IMR-90 (cell line): Measurements from ENCODE around the gene NTSR2. TPM values are rescaled to one million over a fixed set of nuclear protein-coding genes. Genes with fewer than 3 reads are reported as not detected.

Experiments
- ATAC-seq: fragments of 200-7000 bp; cut with Tn5 transposase; 2 replicates; pipeline ENCODE4 v1.9.1; 2020; ENCODE audit warnings: low read depth, mild to moderate bottlenecking, moderate library complexity
- BruUV-seq: library from RNA; stranded (reverse); fragments of 400-500 nt; replicated peaks from 2 replicates; lab custom pipeline; 2021; lab: Mats Ljungman, UMichigan
- CTCF ChIA-PET: fragments of 300-600 bp; formaldehyde crosslinking; extraction: SDS; loops from one replicate; lab custom pipeline; 2021; ENCODE audit warnings: antibody characterized with exemption; lab: Yijun Ruan, JAX
- POLR2A ChIA-PET: fragments of 300-600 bp; sonication (Branson Sonifier 250); formaldehyde crosslinking; loops from one replicate; lab custom pipeline; 2022; ENCODE audit warnings: antibody characterized with exemption; ENCODE audit not compliant: unreplicated experiment; lab: Charles Lee
- DNase-seq: peaks from one replicate; pipeline ENCODE4 v3.0.0; 2013
- H2AFZ ChIP-seq: replicated peaks from 2 replicates; pipeline ENCODE3; 2013; ENCODE audit warnings: low read length, mild to moderate bottlenecking; ENCODE audit not compliant: poor library complexity
- H2AK5ac ChIP-seq: 2 replicates; pipeline ENCODE4 v1.6.1; 2013; ENCODE audit warnings: low read depth, low read length, inconsistent platforms
- H2AK9ac ChIP-seq: replicated peaks from 2 replicates; pipeline ENCODE3; 2013; ENCODE audit warnings: mild to moderate bottlenecking, low read depth, low read length, moderate library complexity; ENCODE audit not compliant: poor library complexity
- H2BK120ac ChIP-seq: 2 replicates; pipeline ENCODE4 v1.6.1; 2013; ENCODE audit warnings: low read depth, low read length, inconsistent platforms
- H2BK15ac ChIP-seq: 3 replicates; pipeline ENCODE4 v1.6.1; 2013; ENCODE audit warnings: low read depth, low read length, inconsistent platforms
- H2BK20ac ChIP-seq: 2 replicates; pipeline ENCODE4 v1.6.1; 2013; ENCODE audit warnings: low read depth, mild to moderate bottlenecking, inconsistent platforms, low read length, moderate library complexity
- H2BK5ac ChIP-seq: 2 replicates; pipeline ENCODE4 v1.6.1; 2013; ENCODE audit warnings: mild to moderate bottlenecking, low read depth, low read length, inconsistent platforms; ENCODE audit not compliant: poor library complexity, severe bottlenecking
- H3K14ac ChIP-seq: replicated peaks from 2 replicates; pipeline ENCODE4 v1.6.1; 2013; ENCODE audit warnings: low read depth, low read length, inconsistent platforms
- H3K18ac ChIP-seq: 2 replicates; pipeline ENCODE4 v1.6.1; 2013; ENCODE audit warnings: low read depth, low read length, control low read depth
- H3K23ac ChIP-seq: 2 replicates; pipeline ENCODE4 v1.6.1; 2013; ENCODE audit warnings: low read depth, low read length, inconsistent platforms
- H3K27ac ChIP-seq: 2 replicates; pipeline ENCODE4 v1.5.1; 2013; ENCODE audit warnings: mild to moderate bottlenecking, control low read depth, low read length; ENCODE audit not compliant: insufficient read depth
- H3K27me3 ChIP-seq: 2 replicates; pipeline ENCODE4 v1.6.1; 2013; ENCODE audit warnings: low read length; ENCODE audit not compliant: control insufficient read depth, insufficient read depth
- H3K36me3 ChIP-seq: 2 replicates; pipeline ENCODE4 v1.6.1; 2013; ENCODE audit warnings: low read length, mixed read lengths; ENCODE audit not compliant: control insufficient read depth, insufficient read depth
- H3K4ac ChIP-seq: 2 replicates; pipeline ENCODE4 v1.6.1; 2013; ENCODE audit warnings: low read depth, low read length, inconsistent platforms
- H3K4me1 ChIP-seq: 2 replicates; pipeline ENCODE4 v1.6.1; 2013; ENCODE audit warnings: low read length, mixed read lengths; ENCODE audit not compliant: control insufficient read depth, insufficient read depth
- H3K4me2 ChIP-seq: 2 replicates; pipeline ENCODE4 v1.6.1; 2013; ENCODE audit warnings: low read depth, mild to moderate bottlenecking, control low read depth, low read length, moderate library complexity
- H3K4me3 ChIP-seq: 2 replicates; pipeline ENCODE4 v1.5.1; 2013; ENCODE audit warnings: low read depth, mild to moderate bottlenecking, control low read depth, low read length, moderate library complexity; ENCODE audit not compliant: insufficient read depth
- H3K56ac ChIP-seq: 2 replicates; pipeline ENCODE4 v1.6.1; 2013; ENCODE audit warnings: low read length, inconsistent platforms; ENCODE audit not compliant: insufficient read depth; ENCODE audit errors: extremely low read depth
- H3K79me1 ChIP-seq, 2 experiments: 2 replicates each; pipeline ENCODE4 v1.6.1; 2013; ENCODE audit warnings: low read length in 2 of 2, inconsistent platforms in 1 of 2, low read depth in 1 of 2
- H3K9ac ChIP-seq: 2 replicates; pipeline ENCODE4 v1.6.1; 2013; ENCODE audit warnings: low read depth, low read length, control low read depth
- H3K9me1 ChIP-seq: 2 replicates; pipeline ENCODE4 v1.6.1; 2013; ENCODE audit warnings: low read length, inconsistent platforms; ENCODE audit not compliant: insufficient read depth
- H3K9me3 ChIP-seq: 2 replicates; pipeline ENCODE4 v1.6.1; 2013; ENCODE audit warnings: low read length; ENCODE audit not compliant: control insufficient read depth, insufficient read depth
- H4K20me1 ChIP-seq: 2 replicates; pipeline ENCODE4 v1.6.1; 2013; ENCODE audit warnings: low read length, inconsistent platforms; ENCODE audit not compliant: insufficient read depth
- H4K5ac ChIP-seq: 2 replicates; pipeline ENCODE4 v1.6.1; 2013; ENCODE audit warnings: mild to moderate bottlenecking, low read depth, low read length, control low read depth
- H4K8ac ChIP-seq, 2 experiments: 2 replicates each; pipeline ENCODE4 v1.6.1; 2013; ENCODE audit warnings: low read depth in 2 of 2, low read length in 2 of 2, control low read depth in 1 of 2, inconsistent platforms in 1 of 2
- H4K91ac ChIP-seq: 2 replicates; pipeline ENCODE4 v1.6.1; 2013; ENCODE audit warnings: low read depth, low read length, inconsistent platforms; ENCODE audit not compliant: insufficient read depth
- CEBPB ChIP-seq: IDR thresholded peaks from 2 replicates; pipeline ENCODE4 v1.6.1; 2012; ENCODE audit warnings: low read depth, low read length, improper control_type of control experiment
- FOS ChIP-seq: fragments of 150-350 bp; IDR thresholded peaks from 2 replicates; pipeline ENCODE4 v1.6.1; 2016; ENCODE audit warnings: low read depth, low read length
- MAFK ChIP-seq: IDR thresholded peaks from 2 replicates; pipeline ENCODE4 v1.6.1; 2012; ENCODE audit warnings: low read depth, low read length, improper control_type of control experiment
- POLR2A ChIP-seq: IDR thresholded peaks from 2 replicates; pipeline ENCODE4 v1.6.1; 2012; ENCODE audit warnings: mild to moderate bottlenecking, low read depth, low read length
- RCOR1 ChIP-seq: IDR thresholded peaks from 2 replicates; pipeline ENCODE4 v1.6.1; 2012; ENCODE audit warnings: mild to moderate bottlenecking, low read length, improper control_type of control experiment; ENCODE audit not compliant: insufficient replicate concordance
- RFX5 ChIP-seq: IDR thresholded peaks from 2 replicates; pipeline ENCODE4 v1.8.0; 2012; ENCODE audit warnings: low read depth, mild to moderate bottlenecking, low read length, moderate library complexity
- WGBS, 2 experiments: methylation state at CpG; one replicate each; pipeline versions ENCODE4 v1.1.5 to v1.1.7; 2013; ENCODE audit warnings: missing lambda C conversion rate in 2 of 2; ENCODE audit not compliant: insufficient read length in 1 of 2; ENCODE audit errors: extremely low coverage in 2 of 2; 5-methylcytosine and 5-hydroxymethylcytosine counted together
- dilution Hi-C: fragments of 300-500 bp; cut with HindIII; formaldehyde crosslinking; loops from one replicate; pipeline ENCODE4 v1.14.3; 2018; ENCODE audit warnings: low sequenced_read_pairs; ENCODE audit not compliant: unreplicated experiment
- in situ Hi-C: fragments of 300-500 bp; cut with MboI; formaldehyde crosslinking; loops from 3 replicates; pipeline ENCODE4 v1.14.3; 2019; ENCODE audit warnings: low sequenced_read_pairs, inconsistent platforms, mixed read lengths
- intact Hi-C: fragments of 100-400 bp; cut with micrococcal nuclease; formaldehyde crosslinking; loops from 2 replicates; pipeline ENCODE4 v1.10.0; 2022
- polyA plus RNA-seq, 3 experiments: library from polyadenylated mRNA; depleted of rRNA; stranded (reverse); fragments of >200 nt; gene quantifications; 2 replicates each; pipeline ENCODE4 v1.2.3, GENCODE V29; 2012; ENCODE audit warnings: low replicate concordance in 1 of 3
- total RNA-seq: library from RNA; depleted of rRNA; stranded (reverse); fragments of >200 nt; gene quantifications from 2 replicates; pipeline ENCODE4 v1.2.3, GENCODE V29; 2012

Gene NTSR2
- total and polyA plus RNA-seq, 2 of the 4 experiments (the other 2 are of a cell fraction) = not detected

DNA sequence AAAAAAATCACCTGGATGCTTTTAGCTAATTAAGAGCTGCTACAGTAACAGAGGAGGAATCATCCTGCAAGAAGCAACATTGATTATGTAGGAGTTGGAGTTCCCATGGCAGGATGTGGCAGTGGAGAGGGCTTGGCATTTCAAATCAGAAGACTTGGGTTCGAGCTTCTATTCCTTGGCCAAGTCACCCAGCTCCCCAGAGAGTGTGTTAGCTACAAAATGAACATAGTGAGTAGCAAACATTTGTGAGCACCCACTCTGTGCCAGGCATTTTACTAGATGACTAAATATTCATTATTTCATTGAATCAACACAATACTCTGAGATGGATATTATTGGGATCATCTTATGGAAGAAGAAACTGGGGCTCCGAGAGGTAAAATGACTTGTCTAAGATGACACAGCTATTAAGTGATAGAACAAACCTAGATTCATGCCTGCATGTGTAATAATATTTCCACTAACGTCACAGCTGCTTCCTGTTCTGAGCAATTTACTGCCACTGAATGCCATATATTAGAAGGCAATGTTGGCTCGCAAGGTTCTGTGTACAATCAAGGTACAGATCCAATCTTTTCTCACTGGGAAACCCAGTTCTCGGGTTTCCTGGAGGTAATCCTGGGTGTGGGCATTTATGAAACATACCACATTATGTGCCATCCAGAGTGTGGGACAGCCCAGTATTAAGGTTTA, 18.0 kb downstream of the NTSR2 start:
- no peaks in the 10 kb centered on the region for H4K20me1 ChIP-seq
- H3K4ac ChIP-seq = no peak overlapping the region
- H4K8ac ChIP-seq = no peak overlapping the region
- no peak for ATAC-seq
- POLR2A ChIA-PET = no interaction called here
- no peak overlapping the region for H3K27ac ChIP-seq
- no peaks in the 10 kb centered on the region for H3K36me3 ChIP-seq
- in situ Hi-C loops = no loop called here
- H4K91ac ChIP-seq = no peak overlapping the region
- no peak overlapping the region for H3K9ac ChIP-seq
- no peaks in the 10 kb centered on the region for H3K9me1 ChIP-seq
- no peak overlapping the region for H2BK120ac ChIP-seq
- TF ChIP-seq MAFK (no peak), FOS (no peak), RFX5 (no peak), POLR2A (no peak), CEBPB (no peak), RCOR1 (no peak)
- H2AK9ac ChIP-seq = no peak overlapping the region
- no peak overlapping the region for H3K18ac ChIP-seq
- CTCF ChIA-PET = no interaction called here
- intact Hi-C loops = no loop called here
- DNase-seq = no peak
- H3K4me2 ChIP-seq = no peak overlapping the region
- no peak overlapping the region for H4K5ac ChIP-seq
- no peaks in the 10 kb centered on the region for H3K9me3 ChIP-seq
- no peaks in the 10 kb centered on the region for H3K79me1 ChIP-seq
- H2AFZ ChIP-seq = no peak overlapping the region
- no peak overlapping the region for H2BK5ac ChIP-seq
- H3K4me3 ChIP-seq = no peak overlapping the region
- no peak overlapping the region for H2BK20ac ChIP-seq
- dilution Hi-C loops = no loop called here
- no peak overlapping the region for H2AK5ac ChIP-seq
- no peak overlapping the region for H3K56ac ChIP-seq
- BruUV-seq = no TSS peak
- H2BK15ac ChIP-seq = no peak overlapping the region
- H3K14ac ChIP-seq = no peak overlapping the region
- WGBS, 2 experiments = no CpG with 5 or more reads among the region's 5 CpGs
- H3K23ac ChIP-seq = no peak overlapping the region
- peaks cover 52% of the 10 kb centered on the region for H3K27me3 ChIP-seq
- H3K4me1 ChIP-seq = no peaks in the 10 kb centered on the region
